ENCODE results near the gene REEP6.

- TF ChIP-seq, protein P1, sequence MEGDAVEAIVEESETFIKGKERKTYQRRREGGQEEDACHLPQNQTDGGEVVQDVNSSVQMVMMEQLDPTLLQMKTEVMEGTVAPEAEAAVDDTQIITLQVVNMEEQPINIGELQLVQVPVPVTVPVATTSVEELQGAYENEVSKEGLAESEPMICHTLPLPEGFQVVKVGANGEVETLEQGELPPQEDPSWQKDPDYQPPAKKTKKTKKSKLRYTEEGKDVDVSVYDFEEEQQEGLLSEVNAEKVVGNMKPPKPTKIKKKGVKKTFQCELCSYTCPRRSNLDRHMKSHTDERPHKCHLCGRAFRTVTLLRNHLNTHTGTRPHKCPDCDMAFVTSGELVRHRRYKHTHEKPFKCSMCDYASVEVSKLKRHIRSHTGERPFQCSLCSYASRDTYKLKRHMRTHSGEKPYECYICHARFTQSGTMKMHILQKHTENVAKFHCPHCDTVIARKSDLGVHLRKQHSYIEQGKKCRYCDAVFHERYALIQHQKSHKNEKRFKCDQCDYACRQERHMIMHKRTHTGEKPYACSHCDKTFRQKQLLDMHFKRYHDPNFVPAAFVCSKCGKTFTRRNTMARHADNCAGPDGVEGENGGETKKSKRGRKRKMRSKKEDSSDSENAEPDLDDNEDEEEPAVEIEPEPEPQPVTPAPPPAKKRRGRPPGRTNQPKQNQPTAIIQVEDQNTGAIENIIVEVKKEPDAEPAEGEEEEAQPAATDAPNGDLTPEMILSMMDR (IDR thresholded peaks at IDR 0.05) = no peak
- TF ChIP-seq POLR2A (IDR thresholded peaks at IDR 0.05) = no peak
Observed at GRCh38 chr19:1497578-1498235, 6.7 kb downstream of the REEP6 start.

Data from body of pancreas (tissue), 4 donors.